Osteocyte (in vitro differentiated cells): ENCODE measurements around the gene SRA1. TPM values are rescaled to one million over a fixed set of nuclear protein-coding genes. Genes with fewer than 3 reads are reported as not detected.

Source experiments
- DNase-seq: peaks from one replicate; pipeline ENCODE4 v3.0.0; 2021; ENCODE audit warnings: mixed read lengths; ENCODE audit not compliant: unreplicated experiment; ENCODE audit errors: extremely low spot score
- H3K27ac Mint-ChIP-seq: one replicate; pipeline ENCODE4 v1.8.0; 2021; ENCODE audit warnings: mild to moderate bottlenecking, mixed read lengths; ENCODE audit not compliant: unreplicated experiment
- H3K27me3 Mint-ChIP-seq: one replicate; pipeline ENCODE4 v1.8.0; 2021; ENCODE audit warnings: mixed read lengths; ENCODE audit not compliant: unreplicated experiment
- H3K36me3 Mint-ChIP-seq: one replicate; pipeline ENCODE4 v1.8.0; 2021; ENCODE audit warnings: mixed read lengths; ENCODE audit not compliant: unreplicated experiment
- H3K4me1 Mint-ChIP-seq: one replicate; pipeline ENCODE4 v1.8.0; 2021; ENCODE audit warnings: mixed read lengths; ENCODE audit not compliant: unreplicated experiment
- H3K4me3 Mint-ChIP-seq: one replicate; pipeline ENCODE4 v1.8.0; 2021; ENCODE audit warnings: mild to moderate bottlenecking, moderate library complexity, mixed read lengths; ENCODE audit not compliant: unreplicated experiment
- H3K9me3 Mint-ChIP-seq: one replicate; pipeline ENCODE4 v1.8.0; 2021; ENCODE audit warnings: mixed read lengths; ENCODE audit not compliant: unreplicated experiment
- total RNA-seq: library from RNA; stranded (reverse); gene quantifications from 2 replicates; pipeline ENCODE4 v1.2.1, GENCODE V29; 2021
- TF ChIP-seq, protein P1 (sequence below): fragments of 200-600 bp; sonication (generic); IDR thresholded peaks from 2 replicates; pipeline ENCODE4 v1.5.0; 2021; ENCODE audit warnings: antibody characterized with exemption, mild to moderate bottlenecking, moderate library complexity

SRA1 gene
- total RNA-seq, 1 donor from 2014 or later: 41.9 TPM

DNA sequence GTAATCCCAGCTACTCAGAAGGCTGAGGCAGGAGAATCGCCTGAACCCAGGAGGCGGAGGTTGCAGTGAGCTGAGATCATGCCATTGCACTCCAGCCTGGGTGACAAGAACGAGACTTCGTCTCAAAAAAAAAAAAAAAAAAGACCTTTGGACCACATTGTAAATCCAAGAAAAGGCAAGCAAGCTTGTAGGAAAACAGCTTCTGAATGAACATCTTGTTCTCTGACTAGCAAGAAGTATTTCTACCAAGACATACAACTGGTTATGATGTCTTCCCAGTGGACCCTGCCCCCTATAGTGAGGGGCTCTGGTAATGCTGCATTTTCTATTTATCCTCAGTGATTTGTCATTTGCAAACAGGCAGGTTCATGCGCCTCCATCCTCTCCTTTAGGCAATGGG, 14.3 kb downstream of the SRA1 start:
- TF ChIP-seq, protein P1, sequence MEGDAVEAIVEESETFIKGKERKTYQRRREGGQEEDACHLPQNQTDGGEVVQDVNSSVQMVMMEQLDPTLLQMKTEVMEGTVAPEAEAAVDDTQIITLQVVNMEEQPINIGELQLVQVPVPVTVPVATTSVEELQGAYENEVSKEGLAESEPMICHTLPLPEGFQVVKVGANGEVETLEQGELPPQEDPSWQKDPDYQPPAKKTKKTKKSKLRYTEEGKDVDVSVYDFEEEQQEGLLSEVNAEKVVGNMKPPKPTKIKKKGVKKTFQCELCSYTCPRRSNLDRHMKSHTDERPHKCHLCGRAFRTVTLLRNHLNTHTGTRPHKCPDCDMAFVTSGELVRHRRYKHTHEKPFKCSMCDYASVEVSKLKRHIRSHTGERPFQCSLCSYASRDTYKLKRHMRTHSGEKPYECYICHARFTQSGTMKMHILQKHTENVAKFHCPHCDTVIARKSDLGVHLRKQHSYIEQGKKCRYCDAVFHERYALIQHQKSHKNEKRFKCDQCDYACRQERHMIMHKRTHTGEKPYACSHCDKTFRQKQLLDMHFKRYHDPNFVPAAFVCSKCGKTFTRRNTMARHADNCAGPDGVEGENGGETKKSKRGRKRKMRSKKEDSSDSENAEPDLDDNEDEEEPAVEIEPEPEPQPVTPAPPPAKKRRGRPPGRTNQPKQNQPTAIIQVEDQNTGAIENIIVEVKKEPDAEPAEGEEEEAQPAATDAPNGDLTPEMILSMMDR: no peak
- Mint-ChIP-seq H3K36me3 (peaks cover 37% of the 10 kb centered on the region), H3K9me3 (no peaks in the 10 kb centered on the region), H3K4me1 (peaks cover 17% of the 10 kb centered on the region), H3K27me3 (no peaks in the 10 kb centered on the region), H3K27ac (no peak overlapping the region), H3K4me3 (no peak overlapping the region)
- DNase-seq: no peak

DNA sequence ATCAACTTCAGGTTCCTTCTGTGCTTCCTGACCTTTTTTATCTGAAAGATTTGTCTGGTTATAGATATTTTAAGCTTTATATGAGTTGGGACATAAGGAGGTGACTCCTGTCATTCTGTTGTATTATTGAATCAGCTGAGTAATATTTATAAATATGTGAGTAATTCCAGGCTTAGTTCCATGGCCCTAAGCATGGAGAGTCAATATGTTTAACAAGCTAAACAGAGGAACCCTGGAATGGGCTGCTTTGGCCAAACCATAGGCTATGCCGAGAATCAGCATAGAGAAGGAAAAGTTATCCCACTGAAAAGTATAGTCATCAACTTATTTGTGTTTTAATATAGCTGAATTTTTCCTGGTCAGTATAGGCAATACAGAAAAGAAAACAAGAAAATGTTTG, 17.0 kb downstream of the SRA1 start:
- Mint-ChIP-seq H3K36me3 (peaks cover 45% of the 10 kb centered on the region), H3K4me3 (no peak overlapping the region), H3K9me3 (no peaks in the 10 kb centered on the region), H3K27me3 (no peaks in the 10 kb centered on the region), H3K27ac (no peak overlapping the region), H3K4me1 (no peaks in the 10 kb centered on the region)
- TF ChIP-seq, protein P1: no peak
- no peak for DNase-seq

DNA sequence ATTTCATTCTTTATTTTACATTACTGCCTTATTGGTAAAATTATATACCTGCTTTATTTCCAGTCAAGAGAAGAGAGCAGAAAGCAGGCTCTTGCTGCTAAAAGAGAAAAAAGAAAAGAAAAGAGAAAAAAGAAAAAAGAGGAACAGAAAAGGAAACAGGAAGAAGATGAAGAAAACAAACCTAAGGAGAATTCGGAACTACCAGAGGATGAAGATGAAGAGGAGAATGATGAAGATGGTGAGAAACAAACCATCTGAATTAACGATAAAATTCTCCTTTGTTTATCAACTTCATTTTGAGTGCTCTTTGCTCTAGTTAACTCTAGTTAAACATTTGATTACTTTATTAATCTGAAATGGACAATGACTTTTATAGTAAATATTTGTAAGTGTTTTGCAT, 33.3 kb downstream of the SRA1 start:
- Mint-ChIP-seq H3K4me3 (no peak overlapping the region), H3K9me3 (no peaks in the 10 kb centered on the region), H3K36me3 (peaks cover 36% of the 10 kb centered on the region), H3K27me3 (no peaks in the 10 kb centered on the region), H3K4me1 (no peaks in the 10 kb centered on the region), H3K27ac (no peak overlapping the region)
- TF ChIP-seq, protein P1: no peak
- no peak for DNase-seq

DNA sequence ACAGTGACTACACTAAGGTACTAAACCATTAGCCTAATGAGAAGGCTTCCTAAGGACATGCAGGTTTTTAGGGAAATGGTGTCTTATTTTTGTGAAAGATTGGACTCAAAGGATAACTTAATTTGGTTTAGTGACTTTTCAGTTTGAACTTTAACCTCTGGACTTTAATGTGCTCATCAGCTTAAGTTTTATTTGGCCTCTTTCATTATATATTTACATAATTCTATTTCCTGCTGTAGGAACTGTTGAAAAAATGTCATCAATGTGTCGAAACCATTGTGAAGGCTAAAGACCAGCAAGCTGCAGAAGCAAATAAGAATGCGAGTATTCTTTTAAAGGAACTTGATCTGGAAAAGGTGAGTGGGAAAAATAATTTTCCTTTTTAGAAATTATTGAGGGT, 44.1 kb downstream of the SRA1 start:
- peaks cover 52% of the 10 kb centered on the region for H3K36me3 Mint-ChIP-seq
- TF ChIP-seq, protein P1: no peak
- no peaks in the 10 kb centered on the region for H3K27me3 Mint-ChIP-seq
- H3K4me3 Mint-ChIP-seq: no peak overlapping the region
- H3K4me1 Mint-ChIP-seq: no peaks in the 10 kb centered on the region
- no peak overlapping the region for H3K27ac Mint-ChIP-seq
- no peak for DNase-seq
- peaks cover 3% of the 10 kb centered on the region for H3K9me3 Mint-ChIP-seq

DNA sequence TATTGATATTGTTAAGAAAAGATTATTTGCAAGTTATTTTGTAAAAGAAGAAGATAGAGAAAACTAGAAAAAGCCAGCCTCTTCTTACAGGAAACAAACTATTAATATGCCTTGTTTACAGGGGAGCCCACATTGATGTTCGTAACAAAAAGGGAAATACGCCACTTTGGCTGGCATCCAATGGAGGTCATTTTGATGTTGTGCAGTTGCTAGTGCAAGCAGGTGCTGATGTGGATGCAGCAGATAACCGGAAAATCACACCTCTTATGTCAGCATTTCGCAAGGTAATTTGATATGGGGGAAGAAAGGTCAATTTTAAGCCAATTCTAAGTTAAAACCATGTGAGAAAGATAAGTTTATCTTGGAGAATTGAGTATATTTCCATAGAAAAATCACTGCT, 47.4 kb downstream of the SRA1 start:
- Mint-ChIP-seq H3K27me3 (no peaks in the 10 kb centered on the region), H3K27ac (no peak overlapping the region), H3K36me3 (peaks cover 60% of the 10 kb centered on the region), H3K4me3 (no peak overlapping the region), H3K9me3 (no peaks in the 10 kb centered on the region), H3K4me1 (no peaks in the 10 kb centered on the region)
- no peak for DNase-seq
- TF ChIP-seq, protein P1: no peak
